K562 (cell line): Measurements from ENCODE around the gene ZFYVE28. TPM values are rescaled to one million over a fixed set of nuclear protein-coding genes. Genes with fewer than 3 reads are reported as not detected.

Source experiments
- ARHGAP35 ChIP-seq: fragments of 450-650 bp; IDR thresholded peaks from 2 replicates; pipeline ENCODE4 v1.6.1; 2018; ENCODE audit not compliant: partially characterized antibody
- CBFA2T2 ChIP-seq: fragments of 450-650 bp; conservative IDR thresholded peaks from 2 replicates; pipeline ENCODE4 v1.6.1; 2017; ENCODE audit warnings: mild to moderate bottlenecking
- CBX2 ChIP-seq: fragments of 200-600 bp; sonication (generic); IDR thresholded peaks from one replicate; pipeline ENCODE4 v1.6.1; 2012; ENCODE audit warnings: mild to moderate bottlenecking, low read length, inconsistent platforms; ENCODE audit not compliant: insufficient read depth, poor library complexity, severe bottlenecking
- DMBX1 ChIP-seq: fragments of 250-450 bp; sonication (Bioruptor Pico); IDR thresholded peaks from 2 replicates; pipeline ENCODE4 v1.8.0; 2022; ENCODE audit warnings: inconsistent platforms, mild to moderate bottlenecking, moderate library complexity, borderline replicate concordance
- GMEB1 ChIP-seq: fragments of 250-450 bp; sonication (Bioruptor Pico); IDR thresholded peaks from 2 replicates; pipeline ENCODE4 v1.4.0; 2020; ENCODE audit warnings: mild to moderate bottlenecking
- HNRNPL ChIP-seq: fragments of 200-400 bp; formaldehyde crosslinking; IDR thresholded peaks from 2 replicates; pipeline ENCODE4 v1.6.1; 2017; ENCODE audit warnings: low read depth, mild to moderate bottlenecking, low read length
- KLF16 ChIP-seq: IDR thresholded peaks from 2 replicates; pipeline ENCODE4 v1.6.1; 2016; ENCODE audit warnings: antibody characterized with exemption
- MED1 ChIP-seq: sonication (generic); formaldehyde crosslinking; IDR thresholded peaks from 2 replicates; pipeline ENCODE4 v1.8.1; 2023; ENCODE audit warnings: missing genetic modification reagents, borderline replicate concordance
- NEUROD1 ChIP-seq: fragments of 150-350 bp; IDR thresholded peaks from 2 replicates; pipeline ENCODE4 v1.6.1; 2014; ENCODE audit warnings: borderline replicate concordance, low read length, low read depth; ENCODE audit not compliant: partially characterized antibody
- PHF20 ChIP-seq: fragments of 450-650 bp; IDR thresholded peaks from 2 replicates; pipeline ENCODE4 v1.6.1; 2018; ENCODE audit not compliant: partially characterized antibody
- POLR3A ChIP-seq: IDR thresholded peaks from 2 replicates; pipeline ENCODE4 v1.6.1; 2011; ENCODE audit warnings: borderline replicate concordance, mild to moderate bottlenecking, moderate library complexity; ENCODE audit not compliant: insufficient read length, insufficient read depth; ENCODE audit errors: extremely low read depth
- PURB ChIP-seq: sonication (generic); formaldehyde crosslinking; IDR thresholded peaks from 2 replicates; pipeline ENCODE4 v1.9.0; 2021; ENCODE audit warnings: low read depth, mild to moderate bottlenecking, missing genetic modification reagents
- RFX7 ChIP-seq: fragments of 250-450 bp; sonication (Bioruptor Pico); IDR thresholded peaks from 2 replicates; pipeline ENCODE4 v1.5.1; 2021; ENCODE audit warnings: mild to moderate bottlenecking
- SETDB1 ChIP-seq: IDR thresholded peaks from one replicate; pipeline ENCODE4 v1.6.1; 2012; ENCODE audit warnings: low read length, control low read depth, inconsistent platforms
- SMARCE1 ChIP-seq: fragments of 450-650 bp; IDR thresholded peaks from 2 replicates; pipeline ENCODE4 v1.7.1; 2016; ENCODE audit warnings: mild to moderate bottlenecking
- SRSF7 ChIP-seq: fragments of 200-400 bp; formaldehyde crosslinking; optimal IDR thresholded peaks from 2 replicates; pipeline ENCODE3; 2017; ENCODE audit warnings: mild to moderate bottlenecking, low read depth, low read length
- TAF15 ChIP-seq: fragments of 200-400 bp; formaldehyde crosslinking; IDR thresholded peaks from 2 replicates; pipeline ENCODE4 v1.6.1; 2017; ENCODE audit warnings: mild to moderate bottlenecking, low read depth, low read length, moderate library complexity
- TCF7L2 ChIP-seq: fragments of 150-350 bp; IDR thresholded peaks from 2 replicates; pipeline ENCODE4 v1.6.1; 2016; ENCODE audit warnings: low read depth, mild to moderate bottlenecking, low read length, moderate library complexity
- ZFPM2 ChIP-seq: fragments of 250-450 bp; sonication (Bioruptor Pico); IDR thresholded peaks from 2 replicates; pipeline ENCODE4 v1.5.1; 2022; ENCODE audit warnings: mild to moderate bottlenecking
- ZNF445 ChIP-seq: fragments of 250-450 bp; sonication (Bioruptor Pico); IDR thresholded peaks from 2 replicates; pipeline ENCODE4 v1.4.0; 2020; ENCODE audit warnings: low read depth, mild to moderate bottlenecking, moderate library complexity
- polyA plus RNA-seq, 8 experiments: library from polyadenylated mRNA; depleted of rRNA in 4 of 8; stranded (reverse) in 5 of 8; unstranded in 3 of 8; fragments of >200 nt; fragmentation: Nextera tagmentation in 2 of 8; fragmentation: Illumina TruSeq in 1 of 8; extraction: Ambion mirVana in 2 of 8; extraction: Trizol in 1 of 8; gene quantifications; 2 replicates each; pipeline versions ENCODE4 v1.2.1 to v1.2.3, GENCODE V29; 2011 to 2014; ENCODE audit warnings: inconsistent platforms in 1 of 8, missing spikeins in 1 of 8
- total RNA-seq, 7 experiments: library from RNA; depleted of rRNA in 6 of 7; stranded (reverse); fragments of >200 nt in 6 of 7; fragmentation: Illumina TruSeq in 2 of 7; extraction: Trizol in 2 of 7; gene quantifications; 2 replicates each; pipeline versions ENCODE4 v1.2.1 to v1.2.3, GENCODE V29; 2011 to 2021; ENCODE audit warnings: low replicate concordance in 1 of 7
- TF ChIP-seq, protein P1 (sequence below): fragments of 450-650 bp; IDR thresholded peaks from 2 replicates; pipeline ENCODE4 v1.6.1; 2016; ENCODE audit warnings: antibody characterized with exemption
- TF ChIP-seq, protein P2 (sequence below): fragments of 200-800 bp; sonication (Bioruptor generic); IDR thresholded peaks from 2 replicates; pipeline ENCODE4 v1.6.1; 2017; ENCODE audit warnings: missing genetic modification characterization, missing compliant biosample characterization
- TF ChIP-seq, protein P3 (sequence below): fragments of 450-650 bp; formaldehyde crosslinking; IDR thresholded peaks from 2 replicates; pipeline ENCODE4 v1.4.0; 2020; ENCODE audit warnings: mild to moderate bottlenecking, moderate library complexity

ZFYVE28 gene
- total and polyA plus RNA-seq, 9 of the 15 experiments (the other 6 are each of a cell fraction or from before 2014, with no cell fraction given) = 1.3 to 24.8 (median 8.9) TPM

GRCh38 chr4:2412885-2413716 lies 5.3 kb downstream of the ZFYVE28 start (continued):
- TF ChIP-seq NEUROD1 = peak; percentile 36
- peak; percentile 60; the same call in 1 of the 2 replicates for TF ChIP-seq DMBX1 (CRISPR knock-in tag)
- no peak for TF ChIP-seq TAF15
- no peak for TF ChIP-seq GMEB1 (CRISPR knock-in tag)
- no peak for TF ChIP-seq CBFA2T2
- TF ChIP-seq POLR3A = no peak
- TF ChIP-seq KLF16 = no peak
- TF ChIP-seq, protein P1, sequence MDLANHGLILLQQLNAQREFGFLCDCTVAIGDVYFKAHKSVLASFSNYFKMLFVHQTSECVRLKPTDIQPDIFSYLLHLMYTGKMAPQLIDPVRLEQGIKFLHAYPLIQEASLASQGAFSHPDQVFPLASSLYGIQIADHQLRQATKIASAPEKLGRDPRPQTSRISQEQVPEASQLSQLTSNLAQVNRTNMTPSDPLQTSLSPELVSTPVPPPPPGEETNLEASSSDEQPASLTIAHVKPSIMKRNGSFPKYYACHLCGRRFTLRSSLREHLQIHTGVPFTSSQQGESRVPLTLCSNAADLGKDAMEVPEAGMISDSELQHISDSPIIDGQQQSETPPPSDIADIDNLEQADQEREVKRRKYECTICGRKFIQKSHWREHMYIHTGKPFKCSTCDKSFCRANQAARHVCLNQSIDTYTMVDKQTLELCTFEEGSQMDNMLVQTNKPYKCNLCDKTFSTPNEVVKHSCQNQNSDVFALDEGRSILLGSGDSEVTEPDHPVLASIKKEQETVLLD = peak; percentile 79; the same call in 1 of the 2 replicates
- TF ChIP-seq PURB (CRISPR knock-in tag) = no peak
- no peak for TF ChIP-seq ZFPM2 (CRISPR knock-in tag)
- TF ChIP-seq, protein P2, sequence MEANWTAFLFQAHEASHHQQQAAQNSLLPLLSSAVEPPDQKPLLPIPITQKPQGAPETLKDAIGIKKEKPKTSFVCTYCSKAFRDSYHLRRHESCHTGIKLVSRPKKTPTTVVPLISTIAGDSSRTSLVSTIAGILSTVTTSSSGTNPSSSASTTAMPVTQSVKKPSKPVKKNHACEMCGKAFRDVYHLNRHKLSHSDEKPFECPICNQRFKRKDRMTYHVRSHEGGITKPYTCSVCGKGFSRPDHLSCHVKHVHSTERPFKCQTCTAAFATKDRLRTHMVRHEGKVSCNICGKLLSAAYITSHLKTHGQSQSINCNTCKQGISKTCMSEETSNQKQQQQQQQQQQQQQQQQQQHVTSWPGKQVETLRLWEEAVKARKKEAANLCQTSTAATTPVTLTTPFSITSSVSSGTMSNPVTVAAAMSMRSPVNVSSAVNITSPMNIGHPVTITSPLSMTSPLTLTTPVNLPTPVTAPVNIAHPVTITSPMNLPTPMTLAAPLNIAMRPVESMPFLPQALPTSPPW = peak; percentile 62
- TF ChIP-seq TCF7L2 = no peak
- peak; percentile 87; the same call in 1 of the 2 replicates for TF ChIP-seq HNRNPL
- TF ChIP-seq PHF20 = no peak
- no peak for TF ChIP-seq ARHGAP35
- no peak for TF ChIP-seq MED1 (CRISPR knock-in tag)
- TF ChIP-seq SRSF7 = no peak
- no peak for TF ChIP-seq SMARCE1
- TF ChIP-seq, protein P3, sequence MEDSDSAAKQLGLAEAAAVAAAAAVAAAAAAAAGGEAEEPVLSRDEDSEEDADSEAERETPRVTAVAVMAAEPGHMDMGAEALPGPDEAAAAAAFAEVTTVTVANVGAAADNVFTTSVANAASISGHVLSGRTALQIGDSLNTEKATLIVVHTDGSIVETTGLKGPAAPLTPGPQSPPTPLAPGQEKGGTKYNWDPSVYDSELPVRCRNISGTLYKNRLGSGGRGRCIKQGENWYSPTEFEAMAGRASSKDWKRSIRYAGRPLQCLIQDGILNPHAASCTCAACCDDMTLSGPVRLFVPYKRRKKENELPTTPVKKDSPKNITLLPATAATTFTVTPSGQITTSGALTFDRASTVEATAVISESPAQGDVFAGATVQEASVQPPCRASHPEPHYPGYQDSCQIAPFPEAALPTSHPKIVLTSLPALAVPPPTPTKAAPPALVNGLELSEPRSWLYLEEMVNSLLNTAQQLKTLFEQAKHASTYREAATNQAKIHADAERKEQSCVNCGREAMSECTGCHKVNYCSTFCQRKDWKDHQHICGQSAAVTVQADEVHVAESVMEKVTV = no peak
- no peak for TF ChIP-seq SETDB1
- no peak for TF ChIP-seq CBX2
- TF ChIP-seq ZNF445 (CRISPR knock-in tag) = no peak
- TF ChIP-seq RFX7 (CRISPR knock-in tag) = no peak
